Epithelial cell of proximal tubule (primary cell): ENCODE measurements around the gene LY6G5C. TPM values are rescaled to one million over a fixed set of nuclear protein-coding genes. Genes with fewer than 3 reads are reported as not detected.
A peak's percentile ranks its signal among the peaks of the same experiment; 100 is the strongest.

Experiments
- DNase-seq: peaks from one replicate; pipeline ENCODE4 v3.0.0-alpha.2; 2011; ENCODE audit warnings: low read depth
- H3K4me3 ChIP-seq: 2 replicates; pipeline ENCODE4 v1.5.1; 2011; ENCODE audit warnings: low read depth, mild to moderate bottlenecking, low read length
- total RNA-seq: library from RNA; depleted of rRNA; stranded (reverse); fragments of >200 nt; gene quantifications from 2 replicates; pipeline ENCODE4 v1.2.3, GENCODE V29; 2015
- TF ChIP-seq, protein P1 (sequence below): conservative IDR thresholded peaks from 2 replicates; pipeline ENCODE4 v1.5.1; 2012; ENCODE audit warnings: low read depth, mild to moderate bottlenecking, low read length

LY6G5C gene
- total RNA-seq, 1 donor from 2014 or later, result 1.1 TPM

DNA sequence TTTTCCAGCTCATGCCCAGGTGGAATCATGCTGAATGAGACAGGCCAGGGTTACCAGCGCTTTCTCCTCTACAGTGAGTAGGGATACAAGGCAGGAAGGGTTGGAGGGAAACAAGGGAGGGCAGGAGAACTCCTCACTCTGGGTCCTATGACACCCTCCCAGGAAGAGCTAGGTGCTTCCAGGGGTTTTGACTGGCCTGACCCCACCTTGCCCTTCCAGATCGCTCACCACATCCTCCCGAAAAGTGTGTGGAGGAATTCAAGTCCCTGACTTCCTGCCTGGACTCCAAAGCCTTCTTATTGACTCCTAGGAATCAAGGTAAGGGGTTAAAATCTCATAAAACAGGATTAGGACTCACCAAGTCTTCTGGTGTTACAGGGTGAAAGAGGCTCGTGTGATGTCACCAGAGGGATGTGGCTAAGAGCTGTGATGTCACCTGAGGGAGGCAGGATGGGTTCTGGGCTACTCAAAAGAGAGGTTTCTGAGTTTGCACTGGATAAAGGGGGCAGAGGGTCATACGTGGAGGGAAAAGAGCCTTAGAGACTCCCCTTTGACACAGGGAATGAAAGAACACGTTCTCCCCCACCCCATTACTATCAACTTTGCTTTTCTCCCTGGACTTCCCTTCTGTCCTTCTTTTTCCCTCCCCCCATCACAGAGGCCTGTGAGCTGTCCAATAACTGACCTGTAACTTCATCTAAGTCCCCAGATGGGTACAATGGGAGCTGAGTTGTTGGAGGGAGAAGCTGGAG, 23.3 kb downstream of the LY6G5C start:
- no peak overlapping the region for H3K4me3 ChIP-seq
- TF ChIP-seq, protein P1, sequence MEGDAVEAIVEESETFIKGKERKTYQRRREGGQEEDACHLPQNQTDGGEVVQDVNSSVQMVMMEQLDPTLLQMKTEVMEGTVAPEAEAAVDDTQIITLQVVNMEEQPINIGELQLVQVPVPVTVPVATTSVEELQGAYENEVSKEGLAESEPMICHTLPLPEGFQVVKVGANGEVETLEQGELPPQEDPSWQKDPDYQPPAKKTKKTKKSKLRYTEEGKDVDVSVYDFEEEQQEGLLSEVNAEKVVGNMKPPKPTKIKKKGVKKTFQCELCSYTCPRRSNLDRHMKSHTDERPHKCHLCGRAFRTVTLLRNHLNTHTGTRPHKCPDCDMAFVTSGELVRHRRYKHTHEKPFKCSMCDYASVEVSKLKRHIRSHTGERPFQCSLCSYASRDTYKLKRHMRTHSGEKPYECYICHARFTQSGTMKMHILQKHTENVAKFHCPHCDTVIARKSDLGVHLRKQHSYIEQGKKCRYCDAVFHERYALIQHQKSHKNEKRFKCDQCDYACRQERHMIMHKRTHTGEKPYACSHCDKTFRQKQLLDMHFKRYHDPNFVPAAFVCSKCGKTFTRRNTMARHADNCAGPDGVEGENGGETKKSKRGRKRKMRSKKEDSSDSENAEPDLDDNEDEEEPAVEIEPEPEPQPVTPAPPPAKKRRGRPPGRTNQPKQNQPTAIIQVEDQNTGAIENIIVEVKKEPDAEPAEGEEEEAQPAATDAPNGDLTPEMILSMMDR, result no peak
- DNase-seq, result no peak

GRCh38 chr6:31655349-31656237, 25.3 kb downstream of the LY6G5C start, which contains the start of gene APOM:
Gene APOM (plus strand): TSS chr6:31655894. CDS start chr6:31655967, 73 bp downstream.
- no peak within 1 kb of the TSS for H3K4me3 ChIP-seq
- TF ChIP-seq, protein P1, result no peak
- peak; percentile 67 for DNase-seq

- H3K4me3 ChIP-seq, result no peak overlapping the region
- DNase-seq, result no peak
- TF ChIP-seq, protein P1, result no peak
Observed at GRCh38 chr6:31654574-31655348, 26.1 kb downstream of the LY6G5C start.

DNA sequence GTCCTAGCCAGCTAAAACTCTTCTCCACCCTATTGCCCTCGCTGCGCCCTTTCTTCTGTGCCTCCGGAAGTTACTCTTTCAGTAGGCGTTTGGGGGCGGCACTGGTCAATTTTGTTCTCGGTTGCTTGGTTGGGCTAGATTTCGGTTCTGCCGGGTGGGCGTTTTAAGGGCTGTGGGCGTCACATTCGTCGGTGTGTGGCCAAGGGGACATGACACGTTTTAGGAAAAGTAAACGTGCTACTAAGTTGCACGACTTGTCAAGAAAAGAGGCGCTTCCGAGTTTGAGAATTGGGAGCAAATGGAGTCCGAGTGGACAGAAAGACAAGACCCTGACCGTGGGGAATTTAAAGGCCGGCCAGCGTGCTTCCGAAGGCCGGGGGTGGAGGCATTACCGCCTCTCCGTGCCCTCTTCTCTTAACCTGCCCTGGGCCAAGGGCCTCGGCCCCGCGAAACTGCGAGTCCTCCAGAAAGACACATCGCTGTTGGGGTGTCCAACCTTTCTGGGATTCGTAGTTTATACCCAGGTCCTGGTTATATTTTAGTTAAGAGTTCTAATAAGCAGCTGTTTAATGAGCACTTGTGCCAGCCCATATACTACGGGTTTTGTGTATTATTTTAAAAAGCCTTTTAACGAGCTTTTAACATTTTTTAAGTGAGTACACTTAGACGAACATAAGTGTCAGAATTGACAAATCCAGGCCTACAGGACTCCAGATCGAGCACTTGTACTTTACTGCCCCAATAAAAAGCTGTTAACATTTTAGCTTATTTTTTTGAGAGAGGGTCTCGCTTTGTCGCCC, 27.7 kb downstream of the LY6G5C start:
- TF ChIP-seq, protein P1, result no peak
- H3K4me3 ChIP-seq, result peak overlapping the region; percentile 84
- peak; percentile 69 for DNase-seq

- DNase-seq, result no peak
- peak overlapping the region; percentile 84 for H3K4me3 ChIP-seq
- TF ChIP-seq, protein P1, result no peak
Observed at GRCh38 chr6:31651602-31652191, 29.2 kb downstream of the LY6G5C start.

DNA sequence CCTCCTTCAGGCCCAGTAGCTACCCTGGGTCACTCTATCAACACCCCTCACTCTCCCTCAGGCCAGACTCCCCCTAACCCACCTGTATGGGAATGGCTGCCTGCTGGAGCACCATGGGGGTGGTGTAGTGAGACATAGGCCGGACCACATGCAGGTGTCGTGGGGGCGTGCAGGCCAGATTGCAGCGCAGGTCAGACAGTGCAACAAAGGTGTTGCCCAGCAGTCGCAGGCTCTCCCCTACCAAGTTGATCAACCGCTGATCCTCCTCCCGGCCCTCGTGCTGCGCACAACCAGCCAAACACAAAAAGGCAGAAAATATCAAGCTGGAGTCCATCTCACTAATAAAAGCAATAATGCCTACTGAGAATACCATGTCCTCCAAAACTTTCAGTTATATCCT, 35.5 kb downstream of the LY6G5C start:
- TF ChIP-seq, protein P1, result no peak
- DNase-seq, result no peak
- H3K4me3 ChIP-seq, result no peak overlapping the region
